DOHH2 (cell line): ENCODE data around the gene SCNN1B.

Experiments used
- H3F3A ChIP-seq: fragments of 200-600 bp; sonication (generic), shearing (Covaris generic); 2 replicates; pipeline ENCODE4 v1.6.0; 2016; ENCODE audit warnings: antibody characterized with exemption, mild to moderate bottlenecking; ENCODE audit not compliant: control insufficient read depth, insufficient read depth
- H3K27ac ChIP-seq: fragments of 200-600 bp; sonication (generic); 2 replicates; pipeline ENCODE4 v1.5.1; 2014; ENCODE audit warnings: low read depth, mild to moderate bottlenecking, low read length, moderate library complexity
- H3K27me3 ChIP-seq: fragments of 200-600 bp; sonication (generic); 2 replicates; pipeline ENCODE4 v1.6.1; 2014; ENCODE audit warnings: mild to moderate bottlenecking, low read length, mixed read lengths; ENCODE audit not compliant: control insufficient read depth
- H3K36me3 ChIP-seq: fragments of 200-600 bp; sonication (generic); 2 replicates; pipeline ENCODE4 v1.6.1; 2014; ENCODE audit warnings: mild to moderate bottlenecking, low read length, moderate library complexity, mixed read lengths; ENCODE audit not compliant: control insufficient read depth
- H3K4me1 ChIP-seq: fragments of 200-600 bp; sonication (generic); 2 replicates; pipeline ENCODE4 v1.6.1; 2014; ENCODE audit warnings: mild to moderate bottlenecking, low read length, mixed read lengths; ENCODE audit not compliant: control insufficient read depth
- H3K4me2 ChIP-seq: fragments of 200-600 bp; sonication (generic); 2 replicates; pipeline ENCODE4 v1.6.0; 2014; ENCODE audit warnings: mild to moderate bottlenecking, low read length, moderate library complexity
- H3K4me3 ChIP-seq: fragments of 200-600 bp; sonication (generic); 2 replicates; pipeline ENCODE4 v1.5.1; 2014; ENCODE audit warnings: mild to moderate bottlenecking, low read length, mixed read lengths
- H3K79me2 ChIP-seq: fragments of 200-600 bp; sonication (generic); 2 replicates; pipeline ENCODE4 v1.6.1; 2014; ENCODE audit warnings: mild to moderate bottlenecking, low read length, mixed read lengths; ENCODE audit not compliant: control insufficient read depth
- H3K9me2 ChIP-seq: fragments of 200-600 bp; sonication (generic); replicated peaks from 2 replicates; pipeline ENCODE4 v1.6.1; 2014; ENCODE audit warnings: mild to moderate bottlenecking, low read length, mixed read lengths; ENCODE audit not compliant: control insufficient read depth
- H3K9me3 ChIP-seq: fragments of 200-600 bp; sonication (generic); 2 replicates; pipeline ENCODE4 v1.6.1; 2014; ENCODE audit warnings: antibody characterized with exemption, low read length, mixed read lengths; ENCODE audit not compliant: control insufficient read depth, insufficient read depth
- H4K20me1 ChIP-seq: fragments of 200-600 bp; sonication (generic); 2 replicates; pipeline ENCODE4 v1.6.0; 2014; ENCODE audit warnings: low read depth, mild to moderate bottlenecking, antibody characterized with exemption, low read length, moderate library complexity; ENCODE audit not compliant: control insufficient read depth, insufficient read depth
- CTCF ChIP-seq: fragments of 200-600 bp; sonication (generic); IDR thresholded peaks from one replicate; pipeline ENCODE4 v1.5.1; 2014; ENCODE audit warnings: antibody characterized with exemption, mild to moderate bottlenecking, low read depth, low read length; ENCODE audit not compliant: poor library complexity, severe bottlenecking
- EZH2phosphoT487 ChIP-seq: fragments of 200-600 bp; sonication (generic); IDR thresholded peaks from 2 replicates; pipeline ENCODE4 v1.6.1; 2017; ENCODE audit warnings: borderline replicate concordance, mild to moderate bottlenecking, antibody characterized with exemption, low read length, moderate library complexity, mixed read lengths

SCNN1B gene

DNA sequence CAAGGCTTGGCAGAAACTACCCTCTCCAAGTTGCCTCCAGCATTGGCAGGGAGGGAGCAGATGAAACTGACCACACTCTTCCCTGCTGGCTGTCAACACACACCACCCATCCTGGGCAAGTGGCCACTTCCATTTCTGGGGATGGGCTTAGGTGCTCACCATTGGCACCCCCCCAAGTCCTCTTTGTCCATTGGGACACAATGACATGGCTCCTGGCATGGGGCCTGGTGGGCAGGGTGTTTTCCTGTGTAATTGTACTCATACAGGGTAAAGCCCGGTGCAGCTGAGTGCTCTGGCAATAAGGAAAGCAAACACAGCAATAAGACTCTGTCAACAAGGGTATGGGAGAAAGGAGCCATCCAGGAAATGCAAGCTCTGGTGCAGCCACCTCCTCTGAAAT is 22.6 kb downstream of the SCNN1B start:
- Histone ChIP-seq H3F3A (no peaks in the 10 kb centered on the region), H3K27me3 (no peaks in the 10 kb centered on the region), H3K36me3 (no peaks in the 10 kb centered on the region), H4K20me1 (no peaks in the 10 kb centered on the region), H3K9me3 (no peaks in the 10 kb centered on the region), H3K79me2 (no peaks in the 10 kb centered on the region), H3K27ac (no peak overlapping the region), H3K9me2 (no peaks in the 10 kb centered on the region), H3K4me1 (no peaks in the 10 kb centered on the region), H3K4me3 (no peak overlapping the region), H3K4me2 (no peak overlapping the region)
- no peak for TF ChIP-seq EZH2phosphoT487
- no peak for TF ChIP-seq CTCF

GRCh38 chr16:23327836-23328235 is 25.7 kb downstream of the SCNN1B start:
- Histone ChIP-seq H3K4me1 (no peaks in the 10 kb centered on the region), H3K9me2 (no peaks in the 10 kb centered on the region), H3F3A (no peaks in the 10 kb centered on the region), H4K20me1 (no peaks in the 10 kb centered on the region), H3K27ac (no peak overlapping the region), H3K27me3 (no peaks in the 10 kb centered on the region), H3K79me2 (no peaks in the 10 kb centered on the region), H3K9me3 (no peaks in the 10 kb centered on the region), H3K4me2 (no peak overlapping the region), H3K4me3 (no peak overlapping the region), H3K36me3 (no peaks in the 10 kb centered on the region)
- TF ChIP-seq EZH2phosphoT487: no peak
- no peak for TF ChIP-seq CTCF

GRCh38 chr16:23330161-23330560 is 28.1 kb downstream of the SCNN1B start:
- no peaks in the 10 kb centered on the region for H3K9me3 ChIP-seq
- H3K4me1 ChIP-seq: peaks cover 20% of the 10 kb centered on the region
- no peaks in the 10 kb centered on the region for H3K27me3 ChIP-seq
- no peaks in the 10 kb centered on the region for H3K79me2 ChIP-seq
- no peak overlapping the region for H3K4me3 ChIP-seq
- no peaks in the 10 kb centered on the region for H3K9me2 ChIP-seq
- H3K36me3 ChIP-seq: no peaks in the 10 kb centered on the region
- H3K27ac ChIP-seq: no peak overlapping the region
- no peaks in the 10 kb centered on the region for H4K20me1 ChIP-seq
- H3K4me2 ChIP-seq: no peak overlapping the region
- H3F3A ChIP-seq: peaks cover 11% of the 10 kb centered on the region
- TF ChIP-seq EZH2phosphoT487: no peak
- TF ChIP-seq CTCF: no peak
